ENCODE data around the gene GTF3C2. TPM values are rescaled to one million over a fixed set of nuclear protein-coding genes. Genes with fewer than 3 reads are reported as not detected.

GTF3C2 gene
- total and polyA plus RNA-seq, 12 donors, result 30.6 to 73.9 (median 51.3) TPM

DNA sequence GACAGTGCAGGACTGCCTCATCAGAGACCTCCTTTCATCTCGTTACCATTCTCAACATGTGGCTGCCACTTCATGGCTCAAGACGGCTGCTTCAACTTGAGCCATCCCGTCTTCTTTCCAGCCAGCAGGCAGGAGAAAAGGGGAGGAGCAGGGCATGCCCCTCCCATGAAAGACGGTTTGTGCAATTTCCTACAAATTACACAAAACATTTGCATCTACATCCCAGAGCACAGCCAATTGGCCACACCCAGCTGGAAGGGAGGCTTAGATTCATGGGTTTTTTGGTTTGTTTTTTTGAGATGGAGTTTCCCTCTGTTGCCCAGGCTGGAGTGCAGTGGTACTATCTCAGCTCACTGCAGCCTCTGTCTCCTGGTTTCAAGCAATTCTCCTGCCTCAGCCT lies 60.1 kb downstream of the GTF3C2 start:
- no peak for DNase-seq
- 61 to 84% (median 77%) methylated on average over 4 of the region's 4 CpGs for whole genome bisulfite sequencing, 4 donors
- Histone ChIP-seq H3K9me3 (replicated peaks in 1 of 3) (no peaks in the 10 kb centered on the region), H3K27ac (no peak overlapping the region), H3K4me1 (replicated peaks in 1 of 2) (peaks cover 19 to 20% of the 10 kb centered on the region in 2 donors), H3K27me3 (no peaks in the 10 kb centered on the region), H3K4me3 (no peak overlapping the region), H3K36me3 (replicated peaks in 1 of 2) (no peaks in the 10 kb centered on the region)
- intact Hi-C loops (cut with DNase I), result no loop called here
- TF ChIP-seq POLR2A (IDR thresholded peaks at IDR 0.05), result no peak
- TF ChIP-seq, protein P1, sequence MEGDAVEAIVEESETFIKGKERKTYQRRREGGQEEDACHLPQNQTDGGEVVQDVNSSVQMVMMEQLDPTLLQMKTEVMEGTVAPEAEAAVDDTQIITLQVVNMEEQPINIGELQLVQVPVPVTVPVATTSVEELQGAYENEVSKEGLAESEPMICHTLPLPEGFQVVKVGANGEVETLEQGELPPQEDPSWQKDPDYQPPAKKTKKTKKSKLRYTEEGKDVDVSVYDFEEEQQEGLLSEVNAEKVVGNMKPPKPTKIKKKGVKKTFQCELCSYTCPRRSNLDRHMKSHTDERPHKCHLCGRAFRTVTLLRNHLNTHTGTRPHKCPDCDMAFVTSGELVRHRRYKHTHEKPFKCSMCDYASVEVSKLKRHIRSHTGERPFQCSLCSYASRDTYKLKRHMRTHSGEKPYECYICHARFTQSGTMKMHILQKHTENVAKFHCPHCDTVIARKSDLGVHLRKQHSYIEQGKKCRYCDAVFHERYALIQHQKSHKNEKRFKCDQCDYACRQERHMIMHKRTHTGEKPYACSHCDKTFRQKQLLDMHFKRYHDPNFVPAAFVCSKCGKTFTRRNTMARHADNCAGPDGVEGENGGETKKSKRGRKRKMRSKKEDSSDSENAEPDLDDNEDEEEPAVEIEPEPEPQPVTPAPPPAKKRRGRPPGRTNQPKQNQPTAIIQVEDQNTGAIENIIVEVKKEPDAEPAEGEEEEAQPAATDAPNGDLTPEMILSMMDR (IDR thresholded peaks at IDR 0.05), result no peak

DNA sequence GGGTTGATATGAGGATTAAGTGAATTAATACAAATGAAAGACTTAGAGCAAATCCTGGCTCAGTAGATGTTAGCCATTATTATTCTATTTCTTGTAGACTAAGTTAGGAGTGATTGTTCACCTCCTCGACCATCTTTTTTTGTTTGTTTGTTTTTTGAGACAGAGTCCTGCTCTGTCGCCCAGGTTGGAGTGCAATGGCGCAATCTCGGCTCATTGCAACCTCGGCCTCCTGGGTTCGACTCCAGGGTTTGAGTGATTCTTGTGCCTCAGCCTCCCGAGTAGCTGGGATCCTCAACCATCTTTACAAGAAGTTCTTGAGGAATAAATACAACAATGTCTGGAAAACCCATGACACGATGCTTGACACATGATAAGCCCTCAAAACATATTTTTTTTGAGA lies 61.6 kb downstream of the GTF3C2 start:
- no peaks in the 10 kb centered on the region for H3K9me3 ChIP-seq (replicated peaks in 1 of 3)
- no peak for TF ChIP-seq POLR2A (IDR thresholded peaks at IDR 0.05)
- TF ChIP-seq, protein P1 (IDR thresholded peaks at IDR 0.05), result no peak
- no peaks in the 10 kb centered on the region for H3K27me3 ChIP-seq
- peaks cover 19 to 20% of the 10 kb centered on the region in 2 donors for H3K4me1 ChIP-seq (replicated peaks in 1 of 2)
- DNase-seq, result no peak
- no peak overlapping the region for H3K27ac ChIP-seq
- H3K36me3 ChIP-seq (replicated peaks in 1 of 2), result no peaks in the 10 kb centered on the region
- H3K4me3 ChIP-seq, result no peak overlapping the region
- WGBS, 4 donors, result 90 to 95% (median 92%) methylated on average over 8 of the region's 8 CpGs
- intact Hi-C loops (cut with DNase I), result no loop called here

DNA sequence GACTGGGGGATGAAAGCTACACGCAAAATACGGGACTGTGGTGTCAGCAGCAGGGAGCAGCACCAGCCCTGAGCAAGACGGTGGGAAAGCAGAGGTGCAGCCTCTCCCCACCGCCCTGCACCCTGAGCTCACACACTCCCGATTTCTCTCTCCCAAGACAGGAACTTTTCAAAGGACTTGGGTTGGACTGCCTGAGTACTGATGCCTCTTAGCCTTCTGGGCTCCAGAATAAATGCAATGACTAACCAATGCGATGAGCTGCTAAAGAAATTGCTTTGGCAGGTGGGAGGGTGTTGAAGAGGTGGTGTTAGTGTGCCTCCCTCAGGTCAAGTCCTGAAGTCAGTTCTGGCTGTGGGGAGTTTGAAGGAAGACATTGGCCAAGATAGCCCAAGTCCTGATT lies 64.7 kb downstream of the GTF3C2 start:
- TF ChIP-seq, protein P1 (IDR thresholded peaks at IDR 0.05), result no peak
- TF ChIP-seq POLR2A (IDR thresholded peaks at IDR 0.05), result no peak
- no peaks in the 10 kb centered on the region for H3K36me3 ChIP-seq (replicated peaks in 1 of 2)
- H3K4me1 ChIP-seq (replicated peaks in 1 of 2), result peaks cover 19 to 20% of the 10 kb centered on the region in 2 donors
- H3K27me3 ChIP-seq, result no peaks in the 10 kb centered on the region
- 66 to 79% (median 70%) methylated on average over 6 of the region's 6 CpGs for WGBS, 4 donors
- H3K9me3 ChIP-seq (replicated peaks in 1 of 3), result no peaks in the 10 kb centered on the region
- H3K27ac ChIP-seq, result no peak overlapping the region
- intact Hi-C loops (cut with DNase I), result no loop called here
- DNase-seq, result no peak
- no peak overlapping the region for H3K4me3 ChIP-seq

DNA sequence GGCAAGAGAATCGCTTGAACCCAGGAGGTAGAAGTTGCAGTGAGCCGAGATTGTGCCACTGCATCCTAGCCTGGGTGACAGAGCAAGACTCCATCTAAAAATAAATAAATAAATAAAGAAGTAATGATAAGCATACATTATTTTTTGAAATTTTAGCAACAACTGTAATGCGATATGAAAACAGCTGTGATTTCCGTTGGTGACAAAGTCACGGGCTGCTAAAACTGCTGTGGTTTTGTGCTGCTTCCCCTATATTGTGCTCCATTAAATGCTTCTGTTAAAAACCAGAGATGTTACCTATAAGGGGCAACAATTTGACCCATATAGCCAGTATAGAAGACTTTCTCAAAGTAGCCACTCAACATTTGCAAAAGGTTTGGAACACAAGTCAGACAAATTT lies 66.0 kb downstream of the GTF3C2 start:
- DNase-seq, result no peak
- TF ChIP-seq, protein P1 (IDR thresholded peaks at IDR 0.05), result no peak
- no peak for TF ChIP-seq POLR2A (IDR thresholded peaks at IDR 0.05)
- Histone ChIP-seq H3K36me3 (replicated peaks in 1 of 2) (no peaks in the 10 kb centered on the region), H3K4me1 (replicated peaks in 1 of 2) (peaks cover 19 to 20% of the 10 kb centered on the region in 2 donors), H3K4me3 (no peak overlapping the region), H3K27me3 (no peaks in the 10 kb centered on the region), H3K9me3 (replicated peaks in 1 of 3) (no peaks in the 10 kb centered on the region), H3K27ac (no peak overlapping the region)
- WGBS, 4 donors, result 78 to 88% (median 83%) methylated on average over 5 of the region's 5 CpGs
- intact Hi-C loops (cut with DNase I), result no loop called here

All from adrenal gland (tissue), 12 donors.